AML-193 (cell line): ENCODE results near the gene VPS37B.

Experiments used
- DNase-seq, 2 experiments: peaks; one replicate each; lab custom pipeline; 2025; lab: John Stamatoyannopoulos, UW

The VPS37B gene

DNA sequence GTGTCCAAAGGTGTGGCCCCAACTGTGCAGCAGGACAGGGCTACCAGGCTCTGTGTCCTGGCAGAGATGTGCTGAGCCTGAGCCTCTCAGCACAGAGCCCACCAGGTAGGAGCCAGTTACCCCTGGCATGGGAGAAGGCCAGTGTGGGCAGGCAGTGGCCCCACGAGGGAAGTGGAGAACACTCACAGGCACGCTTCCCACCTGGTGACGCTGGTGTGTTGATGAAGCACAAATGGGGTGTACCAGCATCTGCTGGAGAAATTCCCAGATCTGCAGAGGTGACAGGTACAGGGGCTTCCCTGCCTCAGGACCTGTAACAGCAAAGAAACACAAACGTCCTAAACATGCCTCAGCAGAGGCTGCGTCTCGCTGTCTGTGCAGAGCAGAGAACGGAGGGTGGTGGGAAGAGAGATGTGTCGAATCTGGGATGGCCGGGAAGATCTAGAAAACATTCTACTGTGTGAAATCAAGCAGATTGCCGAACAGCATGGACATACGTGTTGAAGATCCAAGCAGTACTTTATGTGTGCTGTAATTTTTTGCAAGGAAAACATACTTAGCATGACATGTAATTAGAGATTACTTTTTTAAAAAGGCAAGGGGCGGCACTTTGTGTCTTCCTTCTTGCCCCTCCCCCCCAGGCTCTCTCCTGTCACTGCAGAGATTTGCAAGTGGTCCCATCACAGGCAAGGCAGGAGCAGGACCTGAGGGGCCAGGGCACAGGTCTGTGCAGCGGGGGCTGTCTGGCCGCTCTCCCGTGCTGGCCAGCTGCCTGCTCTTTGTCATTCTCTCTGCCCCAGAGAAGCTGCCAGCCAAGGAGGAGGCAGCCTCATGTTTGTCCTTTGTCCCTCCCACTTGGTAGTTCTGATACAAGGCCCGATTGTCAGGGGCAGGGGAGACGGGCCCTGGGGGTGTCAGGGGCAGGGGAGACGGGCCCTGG is 43.3 kb downstream of the VPS37B start:
- no peak for DNase-seq

DNA sequence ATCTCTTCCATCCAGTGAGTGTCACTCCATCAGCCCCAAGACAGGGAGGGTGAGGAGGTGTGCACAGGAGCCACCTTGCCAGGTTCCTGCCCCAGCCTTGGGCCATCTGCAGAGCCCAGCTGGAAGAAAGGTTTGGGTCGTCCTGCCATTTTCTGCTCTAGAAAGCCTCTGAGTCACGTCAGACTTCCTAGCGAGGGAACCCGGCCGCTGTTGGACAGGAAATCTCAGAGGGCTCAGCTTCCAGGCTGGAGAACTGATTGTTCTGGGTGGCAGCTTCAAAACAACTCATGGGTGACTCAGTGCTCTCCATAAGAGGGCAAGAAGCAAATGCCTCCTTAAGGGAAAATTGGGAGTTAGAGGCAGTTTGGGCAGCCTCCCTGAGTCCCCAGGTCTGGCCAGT is 44.1 kb downstream of the VPS37B start:
- no peak for DNase-seq

DNA sequence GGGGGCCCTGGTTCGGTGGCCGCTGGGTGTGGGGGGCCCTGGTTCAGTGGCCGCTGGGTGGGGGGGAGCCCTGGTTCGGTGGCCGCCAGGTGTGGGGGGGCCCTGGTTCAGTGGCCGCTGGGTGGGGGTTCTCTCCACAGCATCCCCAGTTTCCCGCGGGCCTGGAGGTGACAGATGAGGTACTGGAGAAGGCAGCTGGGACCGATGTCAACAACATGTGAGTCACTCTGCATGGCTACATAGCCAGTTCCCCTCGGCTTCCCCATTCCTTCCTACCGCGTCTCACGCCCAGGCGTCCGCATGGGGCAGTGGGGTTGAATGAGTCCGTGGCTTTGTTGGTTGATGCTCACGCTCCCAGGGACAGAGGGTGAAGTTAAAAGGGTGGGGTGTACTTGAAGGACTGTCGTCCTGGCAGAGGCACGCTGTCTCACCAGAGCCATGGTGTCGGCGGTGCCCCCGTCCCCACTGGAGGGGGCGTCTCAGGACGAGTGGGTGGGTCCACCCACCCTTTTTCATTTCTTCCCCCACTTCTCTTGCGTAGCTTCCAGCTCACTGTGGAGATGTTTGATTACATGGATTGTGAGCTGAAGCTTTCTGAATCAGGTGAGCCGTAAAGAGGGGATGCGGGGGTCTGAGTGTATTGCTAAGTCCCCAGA is 45.1 kb downstream of the VPS37B start:
- DNase-seq, result no peak

DNA sequence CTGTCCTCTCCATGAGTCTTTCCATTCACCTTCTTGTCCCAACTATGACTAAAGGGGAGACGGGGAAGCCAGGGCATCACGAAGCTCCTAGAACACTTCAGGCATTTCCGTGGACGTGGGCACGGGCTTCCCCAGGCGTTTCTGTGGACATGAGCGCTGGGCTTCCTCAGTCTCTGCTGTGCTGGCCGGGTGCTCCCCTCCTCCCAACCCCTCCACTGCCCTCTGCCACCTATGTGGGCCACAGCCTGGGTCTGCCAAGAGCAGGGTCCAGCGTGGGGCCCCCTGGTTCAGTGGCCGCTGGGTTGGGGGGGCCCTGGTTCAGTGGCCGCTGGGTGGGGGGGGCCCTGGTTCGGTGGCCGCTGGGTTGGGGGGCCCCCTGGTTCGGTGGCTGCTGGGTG is 45.9 kb downstream of the VPS37B start:
- DNase-seq, result no peak

DNA sequence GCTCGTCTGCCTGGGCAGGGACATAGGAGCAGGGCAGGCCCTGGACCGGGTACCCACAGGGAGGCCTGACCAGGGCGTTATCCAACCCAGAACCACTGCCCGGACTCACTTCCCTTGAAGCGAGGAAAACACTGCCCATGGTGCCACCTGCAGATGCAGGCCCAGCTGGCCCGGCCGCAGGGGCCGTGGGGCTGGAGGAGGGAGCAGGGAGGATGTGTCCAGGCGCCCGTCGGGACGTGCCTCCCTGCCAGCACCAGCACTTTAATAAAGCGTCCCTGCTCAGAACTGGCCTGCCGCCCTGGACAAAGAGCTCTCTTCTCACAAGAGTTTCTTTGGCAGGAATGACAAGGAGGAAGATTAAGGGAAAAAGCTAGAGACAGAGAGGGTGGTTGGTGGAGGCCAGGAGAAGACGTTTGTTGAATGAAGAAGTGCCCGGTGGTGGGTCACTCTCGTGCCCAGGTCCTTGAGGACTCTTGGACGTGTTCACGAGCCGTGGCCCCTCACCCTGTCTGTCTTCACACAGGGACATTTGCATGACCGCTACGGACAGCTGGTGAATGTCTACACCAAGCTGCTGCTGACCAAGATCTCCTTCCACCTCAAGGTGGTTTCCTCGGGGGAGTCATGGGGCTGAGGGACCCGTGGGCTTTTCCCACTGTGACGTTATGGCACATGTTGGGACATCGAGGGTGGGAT is 46.4 kb downstream of the VPS37B start:
- DNase-seq, result no peak

DNA sequence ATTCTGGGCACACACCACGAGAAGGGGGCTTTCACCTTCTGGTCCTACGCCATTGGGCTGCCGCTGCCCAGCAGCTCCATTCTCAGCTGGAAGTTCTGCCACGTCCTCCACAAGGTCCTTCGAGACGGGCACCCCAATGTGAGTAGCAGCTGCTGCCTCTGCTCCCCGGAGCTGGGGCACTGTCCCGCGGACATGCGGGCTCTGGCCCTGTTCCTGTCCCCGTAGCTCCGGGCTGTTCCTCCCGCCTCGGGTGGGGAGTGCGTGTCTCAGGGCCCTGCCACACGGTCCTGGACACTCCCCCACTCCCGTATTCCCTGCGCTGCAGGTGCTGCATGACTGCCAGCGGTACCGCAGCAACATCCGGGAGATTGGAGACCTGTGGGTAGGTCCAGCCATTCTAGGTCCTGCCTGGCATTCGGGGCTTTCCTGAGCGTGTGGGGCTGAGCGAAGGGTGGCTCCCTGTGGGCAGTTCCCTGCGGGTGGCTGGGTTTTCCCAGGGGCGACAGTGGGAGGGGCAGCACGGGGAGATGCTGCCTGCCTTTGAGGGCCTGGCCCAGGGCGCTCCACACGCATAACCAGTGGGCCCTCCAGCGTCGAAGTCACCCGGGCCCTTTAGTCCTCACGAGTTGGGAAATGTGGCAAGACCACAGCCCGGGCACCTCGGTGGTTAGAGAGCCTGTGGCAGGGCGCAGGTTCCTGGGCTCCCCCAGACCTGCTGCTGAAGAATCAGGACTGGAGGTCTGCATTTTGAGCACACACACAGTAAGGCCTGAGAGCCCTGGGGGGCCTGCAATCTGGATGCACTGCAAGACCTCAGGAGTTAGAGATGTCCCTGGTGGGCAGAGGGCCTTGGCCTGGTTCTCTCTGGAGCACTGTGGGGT is 47.2 kb downstream of the VPS37B start:
- DNase-seq, result no peak

DNA sequence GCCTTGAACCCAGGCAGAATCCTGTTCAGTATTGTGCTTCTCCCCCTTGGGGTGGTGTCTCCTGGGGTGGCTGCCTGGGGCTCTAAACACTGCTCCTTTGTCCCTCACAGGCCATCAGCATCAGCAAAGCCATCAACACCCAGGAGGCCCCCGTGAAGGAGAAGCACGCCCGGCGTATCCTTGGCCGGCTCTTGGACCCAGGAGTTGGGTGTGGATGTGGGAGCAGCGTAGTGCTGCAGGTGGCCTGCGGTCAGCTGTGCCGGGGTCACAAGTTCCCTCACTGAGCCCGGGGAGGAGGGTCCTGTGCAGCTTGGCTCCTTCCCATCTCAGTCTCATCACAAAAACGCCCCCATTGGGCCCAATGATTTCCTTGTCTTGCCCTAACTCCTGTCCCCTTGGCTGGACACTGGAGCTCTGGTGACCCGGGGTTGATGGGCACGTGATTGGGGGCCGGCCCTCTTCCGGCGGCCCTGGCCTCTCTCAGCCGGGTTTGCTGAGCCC is 48.0 kb downstream of the VPS37B start:
- DNase-seq, result no peak

DNA sequence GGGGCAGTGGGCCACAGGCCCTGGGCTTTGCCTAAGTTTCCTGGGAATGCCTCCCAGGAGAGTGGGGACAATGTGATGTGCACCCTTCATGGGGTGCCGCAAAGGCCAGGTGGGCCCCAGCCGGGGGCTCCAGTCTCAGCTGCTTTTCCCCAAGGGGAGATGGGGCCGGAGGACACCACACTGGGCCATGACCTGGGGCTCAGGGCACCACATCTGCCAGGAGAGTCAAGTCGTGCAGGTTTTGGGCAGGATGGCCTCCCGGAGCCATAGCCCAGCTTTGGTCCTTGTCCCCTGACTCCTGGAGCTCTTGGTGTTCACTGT is 48.4 kb downstream of the VPS37B start:
- DNase-seq, result no peak

DNA sequence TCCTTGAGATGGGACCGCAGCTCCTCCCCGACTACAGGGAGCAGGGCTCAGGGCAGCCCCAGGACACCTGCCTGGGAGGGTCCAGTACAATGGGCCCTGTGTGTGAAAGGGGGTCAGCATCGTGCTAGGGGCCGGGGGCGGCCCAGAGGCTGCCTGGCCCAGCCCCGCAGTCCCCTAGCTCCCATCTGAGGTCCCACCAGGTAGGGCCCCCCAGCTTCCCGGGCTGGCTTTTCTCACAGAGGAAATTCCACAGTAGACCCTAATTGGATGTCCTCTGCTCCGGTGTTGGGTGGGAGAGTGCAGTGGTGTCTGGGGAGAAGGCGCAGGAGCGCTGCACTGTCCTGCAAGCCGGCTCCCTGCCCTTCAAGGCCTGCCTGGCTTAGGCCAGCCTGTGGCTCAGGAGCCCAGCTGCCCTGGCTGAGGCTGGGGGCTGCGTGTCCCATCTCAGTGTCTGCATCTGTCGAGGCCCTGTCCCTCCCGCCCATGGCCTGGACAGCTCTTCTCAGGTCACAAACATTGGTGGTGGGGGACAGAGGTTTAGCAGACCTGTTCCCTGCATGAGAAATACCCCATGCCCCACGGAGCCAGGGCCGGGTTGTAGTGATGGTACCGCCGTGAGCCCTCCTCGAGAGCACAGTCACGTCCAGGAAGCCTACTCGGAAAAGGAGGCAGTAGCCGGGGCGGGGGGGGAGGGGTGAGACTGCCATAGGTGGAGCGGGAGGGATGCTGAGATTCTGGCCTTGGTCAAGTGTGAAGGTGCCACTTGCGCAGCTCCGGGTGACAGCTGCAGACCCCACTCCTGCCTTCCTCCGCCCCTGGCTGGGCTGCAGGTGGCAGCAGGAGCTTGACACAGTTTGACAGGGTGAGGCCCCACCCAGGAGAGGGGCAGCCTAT is 49.1 kb downstream of the VPS37B start:
- no peak for DNase-seq

DNA sequence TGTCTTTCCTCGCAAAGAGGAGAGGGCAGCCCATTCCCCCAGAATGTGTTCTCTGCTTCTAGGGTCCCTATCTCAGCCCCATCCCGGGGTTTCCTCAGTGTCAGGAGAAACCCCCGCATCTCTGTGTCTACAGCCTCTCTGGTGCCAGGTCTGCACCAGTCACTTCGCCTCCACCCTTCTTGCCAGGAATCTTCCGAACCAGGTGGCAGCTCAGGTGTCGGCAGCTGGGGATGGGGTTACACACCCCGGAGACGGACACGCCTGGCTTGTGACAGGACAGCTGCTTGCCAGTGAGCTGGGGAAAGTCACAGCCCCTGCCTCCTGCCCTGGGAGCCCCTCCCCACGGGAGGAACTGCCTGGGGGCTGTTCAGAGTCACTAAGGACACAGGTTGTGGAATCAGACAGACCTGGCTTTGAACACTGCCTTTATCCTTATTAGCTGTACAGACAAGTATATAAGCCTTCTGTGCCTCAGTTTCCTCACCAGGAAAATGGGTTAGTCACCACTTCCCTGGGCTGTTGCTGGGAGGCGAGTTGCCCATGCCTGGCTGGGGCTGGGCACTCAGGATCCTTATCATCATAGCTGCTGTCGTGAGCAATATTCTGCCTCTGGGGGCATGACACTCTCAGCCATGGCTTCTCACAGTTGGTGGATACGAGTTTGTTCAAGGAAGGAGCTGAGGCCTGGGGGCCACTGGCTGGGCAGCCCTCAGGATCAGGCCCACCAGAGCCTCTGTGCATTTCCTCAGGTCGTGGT is 49.9 kb downstream of the VPS37B start:
- DNase-seq, result no peak

DNA sequence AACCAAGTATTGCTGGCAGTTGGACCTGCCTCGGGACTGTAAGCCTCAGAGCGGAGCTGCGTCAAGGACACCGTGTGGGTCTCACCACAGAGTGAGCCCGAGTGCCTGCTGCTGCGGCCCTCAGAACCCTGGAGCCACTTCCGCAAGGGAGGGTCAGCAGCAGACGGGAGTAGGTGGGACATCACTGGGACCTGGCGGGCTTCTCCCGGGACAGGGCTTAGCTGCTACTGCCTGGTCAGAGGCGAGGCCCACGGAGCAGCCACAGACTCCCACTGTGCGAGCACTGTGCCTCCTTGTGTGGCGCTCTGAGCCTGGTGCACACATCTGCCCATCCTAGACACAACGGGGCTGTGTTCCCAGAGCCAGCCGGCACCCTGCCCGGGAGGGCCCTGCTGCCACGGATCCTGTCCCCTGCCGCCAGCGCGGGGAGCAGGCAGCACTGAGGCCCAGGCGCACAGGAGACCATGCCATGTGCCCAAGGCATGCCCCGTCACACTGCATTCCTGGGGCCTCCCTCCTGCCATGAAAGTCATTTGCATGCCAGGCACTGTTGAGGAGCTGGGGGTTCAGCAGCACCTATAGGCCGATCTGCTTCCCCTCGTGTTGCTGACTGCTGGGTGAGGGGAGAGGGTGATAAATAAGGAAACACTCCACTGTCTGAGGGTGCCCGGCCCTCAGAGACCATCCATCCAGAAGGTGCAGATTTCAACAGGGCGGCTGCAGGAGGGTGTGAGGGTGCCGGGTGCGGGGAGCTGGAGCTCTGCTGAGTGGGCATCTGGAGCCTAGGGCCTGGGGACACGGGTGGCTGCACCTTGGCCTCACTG is 50.7 kb downstream of the VPS37B start:
- DNase-seq, result no peak

DNA sequence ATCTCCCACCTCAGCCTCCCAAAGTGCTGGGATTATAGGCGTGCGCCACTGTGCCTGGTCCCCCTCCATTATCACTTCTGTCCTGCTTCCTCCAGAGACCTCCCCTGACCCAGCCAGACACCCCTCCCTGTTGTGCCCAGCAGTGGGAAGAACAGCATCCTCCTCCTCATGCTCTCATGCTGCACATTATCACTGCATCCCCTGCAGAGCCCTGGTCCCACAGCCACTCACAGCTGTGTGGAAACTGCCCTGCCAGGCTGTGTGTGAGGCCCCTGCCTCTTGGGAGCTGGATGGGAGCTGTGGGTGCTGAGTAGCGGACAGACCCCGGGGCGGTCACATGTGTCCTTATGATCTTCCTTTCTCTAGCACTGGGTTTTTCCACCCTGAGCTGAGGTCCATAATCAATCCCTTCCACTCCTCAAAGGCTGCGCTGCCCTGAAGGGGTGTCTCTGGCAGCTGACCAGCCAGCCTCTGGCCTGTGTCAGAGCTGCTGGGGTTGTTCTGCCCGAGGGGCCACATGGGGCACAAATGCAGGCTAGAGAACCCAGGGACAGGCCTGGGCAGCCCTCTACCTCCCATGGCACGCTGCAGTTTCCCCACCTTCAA is 51.5 kb downstream of the VPS37B start:
- DNase-seq, result no peak

DNA sequence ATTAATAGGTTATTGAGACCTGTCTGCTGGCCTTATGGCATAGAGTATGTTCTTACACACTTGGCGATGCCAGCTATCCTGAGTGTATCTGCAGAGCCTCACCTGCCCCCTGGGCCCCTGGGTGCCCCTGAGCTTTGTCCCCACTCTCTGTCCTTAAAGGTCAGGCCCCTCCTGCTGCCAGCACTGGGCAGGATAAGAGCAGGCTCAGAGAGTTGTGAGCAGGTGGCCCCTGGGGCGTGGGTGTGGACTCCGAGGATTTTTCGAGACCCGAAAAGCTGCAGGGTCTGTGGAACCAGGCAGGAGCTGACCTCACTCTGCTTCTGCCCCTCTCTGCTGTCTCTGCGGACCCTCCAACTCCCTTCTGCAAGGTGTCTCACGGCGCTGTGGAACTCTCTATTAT is 52.5 kb downstream of the VPS37B start:
- DNase-seq, result no peak

DNA sequence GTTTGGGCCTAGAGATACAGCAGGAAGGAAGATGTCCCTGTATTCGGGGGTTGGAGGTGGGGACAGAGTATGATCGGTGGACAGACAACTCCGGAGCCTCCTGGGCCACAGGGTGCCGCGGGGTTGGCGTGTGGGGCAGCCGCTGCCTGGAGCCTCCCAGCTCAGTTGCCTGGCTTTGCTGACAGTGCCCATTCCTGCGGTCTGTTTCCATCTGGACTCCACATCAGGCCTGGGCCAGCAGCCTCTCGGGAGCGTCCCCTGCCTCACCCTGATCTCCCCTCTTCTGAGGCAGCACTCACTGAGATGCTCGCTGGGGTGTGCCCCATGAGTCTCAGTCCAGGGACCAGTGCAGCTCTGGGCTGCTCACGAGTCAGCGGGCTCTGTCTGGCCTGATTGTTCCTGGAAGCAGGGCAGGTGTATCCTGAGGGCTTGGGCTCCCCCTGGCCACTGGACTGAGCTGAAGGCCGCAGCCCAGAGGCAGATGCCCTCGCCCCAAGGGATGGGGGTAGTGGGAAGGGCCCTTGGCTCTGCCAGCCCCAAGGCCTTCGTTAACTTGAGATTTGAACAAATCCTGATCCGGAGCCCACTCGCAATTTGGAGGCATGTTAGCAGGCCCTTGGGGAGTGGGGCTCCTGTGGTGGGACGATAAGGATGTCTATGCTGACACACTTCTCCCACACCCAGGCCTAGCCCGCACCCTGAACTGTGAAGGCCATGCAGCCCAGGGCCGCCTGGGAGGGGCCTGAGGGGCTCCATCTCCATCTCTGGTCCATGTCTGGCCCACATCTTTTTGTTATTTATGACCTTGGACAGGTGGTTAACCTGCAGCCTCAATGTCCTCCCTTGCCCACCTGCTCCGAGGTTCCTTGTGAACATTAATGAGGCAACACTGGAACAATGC is 53.2 kb downstream of the VPS37B start:
- DNase-seq, result no peak

DNA sequence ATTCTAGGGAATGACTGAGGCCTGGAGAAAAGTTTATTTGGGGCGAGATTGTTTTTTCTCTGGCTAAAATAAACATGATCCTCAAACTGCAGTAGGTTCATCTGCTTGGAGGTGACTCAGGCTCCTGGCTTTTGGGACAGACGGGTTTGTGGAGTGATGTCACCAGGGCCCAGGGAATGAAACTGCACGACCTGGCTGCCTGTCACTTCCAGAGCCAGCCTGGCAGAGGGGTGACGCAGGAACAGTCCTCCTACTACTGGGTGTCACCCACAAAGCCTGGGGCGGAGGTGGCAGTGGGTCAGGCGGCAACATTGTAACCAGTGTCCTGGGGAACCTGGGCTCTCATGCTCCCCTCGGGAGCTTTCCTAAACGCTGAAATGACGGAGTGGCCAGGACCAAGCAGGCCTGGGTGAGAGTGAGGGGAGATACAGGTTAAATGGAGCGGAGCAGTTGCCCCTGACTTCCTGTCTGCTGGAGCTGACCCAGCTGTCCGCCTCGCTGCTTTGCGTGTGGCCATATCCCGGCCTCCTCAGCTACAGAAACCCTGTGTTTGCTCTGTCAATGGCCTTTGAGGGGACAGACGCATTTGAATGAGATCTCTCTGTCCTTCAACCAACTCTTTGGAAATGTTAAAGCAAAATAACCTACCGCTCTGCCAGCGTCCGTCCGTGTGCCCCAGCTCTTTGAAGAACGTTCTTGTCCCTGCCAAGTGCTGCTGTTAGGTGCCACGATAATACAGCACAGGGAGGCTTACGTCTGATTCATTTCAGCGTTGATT is 54.2 kb downstream of the VPS37B start:
- no peak for DNase-seq

DNA sequence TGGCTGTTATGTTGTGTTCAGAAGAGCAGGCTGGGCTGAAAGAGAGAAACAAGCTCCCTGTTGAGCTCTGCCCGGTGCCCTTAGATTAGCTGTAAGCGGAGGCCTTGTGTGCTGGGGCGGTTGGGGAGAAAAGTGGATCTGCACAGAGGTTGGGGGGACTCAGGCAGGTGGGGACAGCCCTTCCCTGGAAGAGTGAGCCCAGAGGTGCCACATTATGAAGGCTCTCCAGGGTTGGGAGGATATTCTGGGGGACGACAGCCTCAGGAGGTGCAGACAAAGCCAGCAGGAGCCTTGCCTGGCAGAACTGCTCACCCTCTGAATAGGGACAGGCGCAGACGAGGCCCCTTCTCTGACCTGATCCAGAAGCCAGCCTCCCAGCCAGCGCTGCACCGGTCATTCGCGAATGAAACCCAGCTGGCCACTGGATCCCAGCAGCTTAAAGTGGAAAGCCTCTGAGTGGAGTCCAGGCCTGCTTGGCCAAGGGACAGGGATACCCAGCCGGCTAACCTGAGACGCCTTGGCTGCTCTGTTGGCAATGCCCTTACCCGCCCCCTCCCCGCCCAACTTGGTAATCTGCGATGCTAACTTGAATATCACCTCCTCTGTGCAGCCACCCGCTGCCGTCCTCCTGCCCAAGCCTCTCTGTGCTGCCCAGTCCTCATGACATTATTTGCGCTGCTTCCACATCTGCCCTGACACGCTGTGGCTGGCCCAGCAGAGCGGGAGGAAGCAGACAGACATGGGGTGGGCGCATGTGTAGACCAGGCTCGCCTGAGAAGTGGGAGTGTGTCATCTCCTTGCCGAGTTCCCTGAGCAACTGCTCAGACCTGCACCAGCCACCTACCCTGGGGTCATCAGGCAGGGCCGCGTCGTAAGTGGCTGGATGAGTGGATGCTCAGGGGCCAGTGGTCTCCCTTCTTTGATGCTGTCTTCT is 55.1 kb downstream of the VPS37B start:
- no peak for DNase-seq
